WTC11 (cell line): ENCODE results near the gene ANKRD52. TPM values are rescaled to one million over a fixed set of nuclear protein-coding genes. Genes with fewer than 3 reads are reported as not detected.

Source experiments
- ATAC-seq: fragments of 200-7000 bp; cut with Tn5 transposase; 2 replicates; pipeline ENCODE4 v1.10.0; 2021; ENCODE audit warnings: mild to moderate bottlenecking, moderate library complexity
- CTCF ChIA-PET: fragments of 300-600 bp; sonication (Branson Sonifier 250); formaldehyde crosslinking; loops from one replicate; lab custom pipeline; 2021; ENCODE audit warnings: antibody characterized with exemption; lab: Charles Lee
- POLR2A ChIA-PET: fragments of 350-600 bp; sonication (Branson Sonifier 250); formaldehyde crosslinking; loops from one replicate; lab custom pipeline; 2021; ENCODE audit warnings: antibody characterized with exemption; lab: Charles Lee
- DNase-seq: peaks from one replicate; pipeline ENCODE4 v3.0.0; 2021; ENCODE audit warnings: low spot score
- H3K27ac Mint-ChIP-seq: 2 replicates; pipeline ENCODE4 v1.8.0; 2021; ENCODE audit warnings: mixed read lengths
- H3K27me3 Mint-ChIP-seq: 2 replicates; pipeline ENCODE4 v1.8.0; 2021; ENCODE audit warnings: low read depth, mild to moderate bottlenecking, moderate library complexity, mixed read lengths
- H3K36me3 Mint-ChIP-seq: 2 replicates; pipeline ENCODE4 v1.8.0; 2021; ENCODE audit warnings: mixed read lengths
- H3K4me1 Mint-ChIP-seq: 2 replicates; pipeline ENCODE4 v1.8.0; 2022; ENCODE audit warnings: mixed read lengths
- H3K4me3 Mint-ChIP-seq: 2 replicates; pipeline ENCODE4 v1.8.0; 2021; ENCODE audit warnings: mild to moderate bottlenecking, moderate library complexity, mixed read lengths
- H3K9me3 Mint-ChIP-seq: 2 replicates; pipeline ENCODE4 v1.8.0; 2021; ENCODE audit warnings: mixed read lengths
- AR ChIP-seq: fragments of 250-450 bp; sonication (Bioruptor Pico); IDR thresholded peaks from 2 replicates; pipeline ENCODE4 v1.9.0; 2021; ENCODE audit warnings: mild to moderate bottlenecking
- CBFB ChIP-seq: sonication (generic); formaldehyde crosslinking; IDR thresholded peaks from 2 replicates; pipeline ENCODE4 v1.8.1; 2022; ENCODE audit warnings: mild to moderate bottlenecking, low read depth, missing genetic modification reagents
- CREM ChIP-seq: sonication (generic); formaldehyde crosslinking; IDR thresholded peaks from 2 replicates; pipeline ENCODE4 v1.8.1; 2022; ENCODE audit warnings: mild to moderate bottlenecking, missing genetic modification reagents, moderate library complexity
- ELF4 ChIP-seq: sonication (generic); formaldehyde crosslinking; IDR thresholded peaks from 2 replicates; pipeline ENCODE4 v1.8.1; 2022; ENCODE audit warnings: low read depth, mild to moderate bottlenecking, moderate library complexity, missing genetic modification reagents
- FOXJ3 ChIP-seq: sonication (generic); formaldehyde crosslinking; IDR thresholded peaks from 2 replicates; pipeline ENCODE4 v1.9.0; 2021; ENCODE audit warnings: missing genetic modification reagents, mild to moderate bottlenecking, borderline replicate concordance
- GRHL2 ChIP-seq: fragments of 250-450 bp; sonication (Bioruptor Pico); IDR thresholded peaks from 2 replicates; pipeline ENCODE4 v1.8.0; 2022; ENCODE audit warnings: mild to moderate bottlenecking, moderate library complexity; ENCODE audit not compliant: insufficient replicate concordance, severe bottlenecking
- GTF2I ChIP-seq: fragments of 250-450 bp; sonication (Bioruptor Pico); conservative IDR thresholded peaks from 2 replicates; pipeline ENCODE4 v1.4.0; 2021; ENCODE audit warnings: mild to moderate bottlenecking
- HMGXB4 ChIP-seq: sonication (generic); formaldehyde crosslinking; IDR thresholded peaks from 2 replicates; pipeline ENCODE4 v1.8.1; 2023; ENCODE audit warnings: mild to moderate bottlenecking, moderate library complexity, missing genetic modification reagents
- IRF1 ChIP-seq: sonication (generic); formaldehyde crosslinking; IDR thresholded peaks from 2 replicates; pipeline ENCODE4 v1.8.0; 2023; ENCODE audit warnings: missing genetic modification reagents
- IRF2 ChIP-seq: sonication (generic); formaldehyde crosslinking; IDR thresholded peaks from 2 replicates; pipeline ENCODE4 v1.8.0; 2022; ENCODE audit warnings: low read depth, missing genetic modification reagents, borderline replicate concordance
- MYBL2 ChIP-seq: sonication (generic); formaldehyde crosslinking; IDR thresholded peaks from 2 replicates; pipeline ENCODE4 v1.8.1; 2023; ENCODE audit warnings: mild to moderate bottlenecking, moderate library complexity, missing genetic modification reagents
- NFYB ChIP-seq: sonication (generic); formaldehyde crosslinking; conservative IDR thresholded peaks from 2 replicates; pipeline ENCODE4 v1.8.0; 2022; ENCODE audit warnings: low read depth, missing genetic modification reagents
- NR3C1 ChIP-seq: sonication (generic); formaldehyde crosslinking; conservative IDR thresholded peaks from 2 replicates; pipeline ENCODE4 v1.8.1; 2023; ENCODE audit warnings: low read depth, mild to moderate bottlenecking, missing genetic modification reagents
- SP1 ChIP-seq: sonication (generic); formaldehyde crosslinking; conservative IDR thresholded peaks from 2 replicates; pipeline ENCODE4 v1.8.1; 2022; ENCODE audit warnings: missing genetic modification reagents
- TCF7 ChIP-seq: sonication (generic); formaldehyde crosslinking; IDR thresholded peaks from 2 replicates; pipeline ENCODE4 v1.8.0; 2022; ENCODE audit warnings: mild to moderate bottlenecking, low read depth, missing genetic modification reagents, moderate library complexity
- ZBTB43 ChIP-seq: sonication (generic); formaldehyde crosslinking; IDR thresholded peaks from 2 replicates; pipeline ENCODE4 v1.8.1; 2023; ENCODE audit warnings: mild to moderate bottlenecking, missing genetic modification reagents
- ZNF219 ChIP-seq: sonication (generic); formaldehyde crosslinking; IDR thresholded peaks from 2 replicates; pipeline ENCODE4 v1.8.0; 2023; ENCODE audit warnings: missing genetic modification reagents, mild to moderate bottlenecking, borderline replicate concordance
- ZNF232 ChIP-seq: sonication (generic); formaldehyde crosslinking; IDR thresholded peaks from 2 replicates; pipeline ENCODE4 v1.8.0; 2022; ENCODE audit warnings: mild to moderate bottlenecking, missing genetic modification reagents
- ZNF423 ChIP-seq: fragments of 250-450 bp; sonication (Bioruptor Pico); IDR thresholded peaks from 2 replicates; pipeline ENCODE4 v2.1.2; 2022; ENCODE audit warnings: mild to moderate bottlenecking, moderate library complexity
- ZNF532 ChIP-seq: fragments of 250-450 bp; sonication (Bioruptor Pico); IDR thresholded peaks from 2 replicates; pipeline ENCODE4 v1.9.0; 2021; ENCODE audit warnings: mild to moderate bottlenecking, borderline replicate concordance
- ZNF671 ChIP-seq: fragments of 250-450 bp; sonication (Bioruptor Pico); IDR thresholded peaks from 2 replicates; pipeline ENCODE4 v1.8.0; 2021; ENCODE audit warnings: mild to moderate bottlenecking
- ZSCAN18 ChIP-seq: fragments of 250-450 bp; sonication (Bioruptor Pico); IDR thresholded peaks from 2 replicates; pipeline ENCODE4 v2.1.2; 2022; ENCODE audit warnings: mild to moderate bottlenecking, moderate library complexity
- total RNA-seq: library from RNA; stranded (reverse); gene quantifications from 3 replicates; pipeline ENCODE4 v1.2.3, GENCODE V29; 2021

The ANKRD52 gene
- total RNA-seq, 1 experiment from 2014 or later, result 41.2 TPM

- TF ChIP-seq GRHL2 (CRISPR knock-in tag) (no peak), NFYB (no peak), MYBL2 (CRISPR knock-in tag) (no peak), AR (CRISPR knock-in tag) (no peak), IRF1 (no peak), ZBTB43 (CRISPR knock-in tag) (no peak), ZNF232 (CRISPR knock-in tag) (no peak), ZNF423 (no peak), ZNF219 (CRISPR knock-in tag) (no peak), SP1 (CRISPR knock-in tag) (no peak), IRF2 (no peak)
These were observed 14.4 kb downstream of the ANKRD52 start (continued) for GRCh38 chr12:56243731-56244181.

GRCh38 chr12:56242986-56243385, 15.2 kb downstream of the ANKRD52 start:
- Mint-ChIP-seq H3K27ac (no peak overlapping the region), H3K4me3 (no peak overlapping the region), H3K9me3 (no peaks in the 10 kb centered on the region), H3K27me3 (no peaks in the 10 kb centered on the region), H3K4me1 (peaks cover 2% of the 10 kb centered on the region; the same call in 1 of the 2 replicates), H3K36me3 (peaks cover 63% of the 10 kb centered on the region)
- TF ChIP-seq ZNF671 (CRISPR knock-in tag) (no peak), GTF2I (CRISPR knock-in tag) (no peak), CREM (CRISPR knock-in tag) (no peak), NR3C1 (no peak), FOXJ3 (no peak), ELF4 (no peak), CBFB (no peak), ZNF532 (CRISPR knock-in tag) (no peak), HMGXB4 (CRISPR knock-in tag) (no peak), IRF2 (no peak), ZNF423 (no peak), ZSCAN18 (CRISPR knock-in tag) (no peak), TCF7 (CRISPR knock-in tag) (no peak), MYBL2 (CRISPR knock-in tag) (no peak), IRF1 (no peak)
- ChIA-PET POLR2A (interaction anchor here (1.3 kb wide), 1 partner anchor 14 kb away, joined by 3 read pairs; no protein-coding TSS in a partner anchor), CTCF (no interaction called here)
- ATAC-seq, result no peak
- DNase-seq, result no peak
